GM19467 (cell line): ENCODE results near the gene NUDT3.
"Not testable (repeated sequence)": the region's sequence is repeated elsewhere in the genome, so short reads cannot be mapped to it uniquely, and the experiment has no call there.

Experiments used
- ATAC-seq: cut with Tn5 transposase; IDR thresholded peaks from one replicate; pipeline ENCODE4 v1.9.1; 2021; ENCODE audit warnings: mild to moderate bottlenecking, moderate library complexity; ENCODE audit not compliant: unreplicated experiment

NUDT3 gene

DNA sequence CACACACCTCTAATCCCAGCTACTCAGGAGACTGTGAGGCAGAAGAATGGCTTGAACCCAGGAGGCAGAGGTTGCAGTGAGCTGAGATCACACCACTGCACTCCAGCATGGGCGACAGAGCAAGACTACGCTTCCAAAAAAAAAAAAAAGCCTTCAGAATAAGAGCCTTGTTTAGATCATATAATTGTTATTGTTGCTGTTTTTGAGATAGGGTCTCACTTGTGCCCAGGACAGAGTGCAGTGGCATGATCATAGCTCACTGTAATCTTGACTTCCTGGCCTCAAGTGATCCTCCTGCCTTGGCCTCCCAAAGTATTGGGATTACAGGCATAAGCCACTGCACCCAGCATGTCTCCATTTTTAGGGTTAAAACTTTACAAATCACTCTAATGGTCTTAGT lies 68.2 kb downstream of the NUDT3 start:
- not testable (repeated sequence) for ATAC-seq

- ATAC-seq, result no peak
These were observed 69.2 kb downstream of the NUDT3 start for GRCh38 chr6:34323300-34323699.

DNA sequence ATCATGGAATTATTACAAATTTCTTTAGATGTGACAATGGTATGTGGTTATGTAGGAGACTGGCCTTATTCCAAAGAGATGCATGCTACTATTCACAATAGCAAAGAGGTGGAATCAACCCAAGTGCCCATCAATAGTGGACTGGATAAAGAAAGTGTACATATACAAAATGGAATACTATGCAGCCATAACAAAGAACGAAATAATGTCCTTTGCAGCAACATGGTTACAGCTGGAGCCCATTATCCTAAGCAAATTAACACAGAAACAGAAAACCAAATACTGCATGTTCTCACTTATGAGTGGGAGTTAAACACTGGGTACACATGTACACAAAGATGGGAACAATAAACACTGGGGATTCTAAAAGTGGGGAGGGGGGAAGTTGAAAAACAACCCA lies 69.7 kb downstream of the NUDT3 start:
- no peak for ATAC-seq

DNA sequence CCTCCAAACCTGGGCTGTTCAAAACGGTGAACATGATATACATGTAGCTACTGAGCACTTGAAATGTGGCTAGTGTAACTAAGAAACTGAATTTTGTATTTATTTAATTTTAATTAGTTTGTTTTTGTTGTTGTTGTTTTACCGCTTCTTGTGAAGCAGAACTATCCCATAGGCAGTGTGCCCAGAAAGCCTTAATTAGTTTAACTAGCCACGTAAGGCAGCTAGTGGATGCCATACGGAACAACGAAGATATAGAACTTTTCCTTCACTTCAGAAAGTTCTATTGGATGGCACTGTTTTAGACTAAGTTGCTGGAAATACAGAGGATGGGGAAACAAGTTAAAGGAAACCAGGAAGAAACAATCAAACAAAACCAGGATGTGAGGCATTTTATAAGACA lies 70.6 kb downstream of the NUDT3 start:
- ATAC-seq, result no peak

DNA sequence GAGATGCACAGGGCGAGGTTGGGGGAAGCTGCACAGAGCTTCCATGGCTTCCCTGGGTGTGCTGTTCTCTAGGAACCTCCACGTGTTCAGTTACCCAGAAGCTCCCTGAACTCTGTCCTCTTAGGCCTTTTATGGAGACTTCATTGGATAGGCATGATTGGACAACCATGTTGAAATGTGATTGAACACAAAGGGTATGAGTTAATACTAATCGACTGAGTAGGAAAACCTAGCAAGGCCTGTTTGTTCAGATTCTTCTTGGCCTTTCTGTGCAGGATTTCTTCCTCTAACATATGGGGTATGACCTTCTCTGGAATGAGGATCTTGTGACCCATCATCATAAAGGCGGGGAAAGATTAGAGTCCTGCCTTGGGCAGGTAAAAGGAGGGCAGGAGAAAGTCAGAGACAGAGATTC lies 73.0 kb downstream of the NUDT3 start:
- no peak for ATAC-seq

GRCh38 chr6:34318499-34319470 lies 73.7 kb downstream of the NUDT3 start:
- ATAC-seq, result no peak

DNA sequence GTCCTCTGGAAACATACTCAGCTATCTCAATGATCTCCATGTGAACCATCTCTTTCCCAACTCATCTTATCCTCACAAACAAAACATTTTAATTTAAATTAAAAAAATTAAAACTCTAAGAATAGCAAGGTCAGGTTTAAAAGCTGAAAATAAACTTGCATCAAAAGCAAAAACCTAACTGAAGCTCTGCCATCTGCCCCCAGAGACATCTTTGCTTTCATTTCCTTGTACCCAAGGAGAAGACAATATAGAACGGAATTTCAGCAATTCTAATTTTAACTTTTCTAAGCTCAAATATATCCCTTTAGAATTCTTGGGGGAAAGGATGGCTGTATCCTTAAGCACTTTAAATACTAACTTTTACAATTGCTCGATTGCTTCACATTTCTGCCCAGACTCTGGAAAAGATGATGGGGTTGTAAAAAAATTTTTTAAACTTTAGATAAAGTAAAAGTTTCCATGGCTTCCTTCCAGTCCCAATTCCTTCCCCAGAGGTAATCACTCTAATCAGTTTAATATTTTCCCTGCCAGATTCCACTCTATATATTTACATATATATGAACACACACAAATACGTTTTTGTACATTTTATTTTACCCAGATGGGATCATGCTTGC lies 74.5 kb downstream of the NUDT3 start:
- ATAC-seq, result no peak

GRCh38 chr6:34317172-34317477 lies 75.3 kb downstream of the NUDT3 start:
- no peak for ATAC-seq

- ATAC-seq, result no peak
These were observed 75.9 kb downstream of the NUDT3 start for GRCh38 chr6:34316431-34317171.

DNA sequence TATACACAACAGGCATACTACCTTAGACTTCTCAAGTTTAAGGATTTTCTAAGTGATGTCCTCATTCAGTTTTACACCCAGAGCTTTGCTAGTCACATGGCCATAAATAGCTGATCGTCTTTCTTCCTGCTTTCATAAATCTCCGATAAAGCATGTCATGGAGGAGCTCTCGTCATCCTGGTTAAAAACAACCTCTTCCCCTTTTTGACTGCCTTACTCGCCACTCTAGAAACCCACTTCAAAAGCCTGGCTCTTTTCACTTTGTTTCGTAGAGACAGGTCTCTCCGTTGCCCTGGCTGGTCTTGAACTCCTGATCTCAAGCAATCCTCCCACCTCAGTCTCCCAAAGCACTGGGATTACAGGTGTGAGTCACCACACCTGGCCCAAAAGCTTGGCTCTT lies 76.7 kb downstream of the NUDT3 start:
- ATAC-seq, result no peak

DNA sequence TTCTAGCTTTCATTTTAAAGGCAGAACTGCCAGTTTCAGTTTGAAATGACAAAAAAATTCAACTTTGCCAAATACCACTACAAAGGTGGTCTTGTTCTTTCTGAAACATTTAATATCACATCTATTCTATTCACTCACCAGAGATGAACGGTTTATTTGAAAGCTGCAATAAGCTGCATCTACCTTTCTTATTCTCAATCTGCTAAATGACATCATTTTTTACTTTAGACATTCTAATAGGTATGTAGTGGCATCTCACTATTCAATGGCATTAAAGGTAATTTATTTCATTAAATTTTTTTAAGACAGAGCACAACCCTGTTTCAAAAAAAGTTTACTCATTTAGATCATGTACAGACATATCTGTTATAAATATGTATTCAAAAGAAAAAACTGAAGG lies 77.2 kb downstream of the NUDT3 start:
- ATAC-seq, result no peak

DNA sequence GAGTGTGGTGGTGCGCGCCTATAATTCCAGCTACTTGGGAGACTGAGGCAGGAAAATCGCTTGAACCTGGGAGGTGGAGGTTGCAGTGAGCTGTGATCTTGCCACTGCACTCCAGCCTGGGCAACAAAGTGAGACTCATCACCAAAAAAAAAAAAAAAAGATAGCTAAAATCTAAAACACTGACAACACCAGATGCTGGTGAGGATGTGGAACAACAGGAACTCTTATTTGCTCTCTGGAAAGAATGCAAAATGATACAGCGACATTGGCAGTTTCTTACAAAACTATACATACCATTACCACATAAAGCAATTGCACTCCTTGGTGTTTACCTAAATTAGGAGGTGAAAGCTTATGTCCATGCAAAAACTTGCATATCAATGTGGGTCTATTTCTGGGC lies 80.2 kb downstream of the NUDT3 start:
- ATAC-seq, result no peak

DNA sequence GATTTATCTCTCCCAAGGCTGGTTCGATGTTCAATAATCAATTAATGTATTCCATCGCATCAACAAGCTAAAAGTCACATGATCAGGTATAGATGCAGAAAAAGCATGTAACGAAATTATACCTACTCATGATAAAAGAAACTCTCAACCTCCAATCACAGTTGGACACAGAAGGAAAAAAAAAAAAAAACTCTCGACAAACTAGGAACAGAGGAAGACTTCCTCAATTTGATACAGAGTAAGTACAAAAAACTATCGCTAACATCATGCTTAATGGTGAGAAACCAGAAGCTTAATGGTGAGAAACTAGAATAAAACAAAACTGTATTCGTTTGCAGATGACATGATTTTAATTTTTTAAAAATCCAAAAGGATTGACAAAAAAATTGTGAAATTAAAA lies 81.7 kb downstream of the NUDT3 start:
- no peak for ATAC-seq

DNA sequence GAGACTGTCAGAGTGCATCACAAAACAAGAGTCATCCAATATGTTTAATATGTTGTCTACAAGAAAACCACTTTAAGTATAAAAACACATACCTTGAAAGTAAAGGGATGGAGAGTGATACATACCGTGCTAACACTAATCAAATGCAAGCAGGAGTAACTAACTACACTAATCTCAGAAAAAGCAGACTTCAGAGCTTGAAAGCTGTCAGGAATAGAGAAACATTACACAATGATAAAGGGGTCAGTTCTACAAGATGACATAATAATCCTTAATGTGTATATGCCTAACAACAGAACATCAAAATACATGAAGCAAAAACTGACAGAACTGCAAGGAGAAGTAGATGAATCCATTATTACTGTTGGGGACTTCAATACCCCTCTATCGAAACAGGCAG lies 84.0 kb downstream of the NUDT3 start:
- no peak for ATAC-seq

GRCh38 chr6:34305982-34306708 lies 86.3 kb downstream of the NUDT3 start:
- ATAC-seq, result no peak

DNA sequence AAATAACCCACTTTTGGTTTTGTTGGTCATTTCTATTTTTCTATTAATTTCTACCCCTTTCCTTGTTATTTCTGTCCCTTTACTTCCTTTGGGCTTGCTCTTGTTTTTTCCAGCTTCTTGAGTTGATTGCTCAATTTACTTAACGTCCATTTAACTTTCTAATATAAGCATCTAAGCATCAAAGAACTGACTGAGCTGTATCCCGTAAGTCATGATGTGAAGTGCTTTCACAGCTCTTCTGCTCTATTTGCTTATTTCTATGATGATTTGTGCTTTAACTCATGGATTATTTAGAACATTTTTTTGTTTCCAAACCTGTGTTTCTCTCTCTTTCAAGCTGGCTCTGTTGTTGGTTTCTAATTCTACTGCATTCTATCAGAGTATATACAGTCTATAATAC lies 87.0 kb downstream of the NUDT3 start:
- no peak for ATAC-seq

DNA sequence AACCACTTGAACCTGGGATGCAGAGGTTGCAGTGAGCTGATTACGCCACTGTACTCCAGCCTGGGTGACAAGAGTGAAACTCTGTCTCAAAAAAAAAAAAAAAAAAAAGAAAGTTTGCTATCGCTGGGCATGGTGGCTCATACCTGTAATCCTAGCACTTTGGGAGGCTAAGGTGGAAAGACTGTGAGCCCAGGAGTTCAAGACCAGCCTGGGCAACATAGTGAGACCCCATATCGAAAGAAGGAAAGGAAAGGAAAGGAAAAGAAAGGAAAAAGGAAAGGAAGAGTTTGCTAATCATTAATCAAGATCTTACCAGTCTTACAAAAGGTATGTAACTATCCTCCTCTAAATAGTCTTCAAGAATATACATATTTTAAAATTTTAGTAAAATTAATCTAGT lies 88.3 kb downstream of the NUDT3 start:
- ATAC-seq, result no peak

DNA sequence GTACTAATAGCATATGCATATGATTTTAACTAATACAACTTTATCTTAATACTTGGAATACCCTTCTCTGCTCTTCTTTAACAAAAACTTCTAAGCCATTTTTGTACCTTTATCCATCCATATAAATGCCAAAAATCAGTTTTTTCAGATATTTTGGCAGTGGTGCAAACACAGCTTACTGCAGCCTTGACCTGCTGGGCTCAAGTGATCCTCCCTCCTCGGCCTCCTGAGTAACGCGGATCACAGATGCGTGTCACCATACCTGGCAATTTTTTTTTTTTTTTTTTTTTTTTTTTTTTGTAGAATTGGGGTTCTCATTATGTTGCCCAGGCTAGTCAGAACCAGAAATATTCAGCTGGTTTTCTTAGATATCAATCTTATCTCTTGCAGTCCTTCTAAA lies 89.5 kb downstream of the NUDT3 start:
- ATAC-seq, result no peak

- ATAC-seq, result no peak
These were observed 91.1 kb downstream of the NUDT3 start for GRCh38 chr6:34301408-34301807.

GRCh38 chr6:34300332-34300751 lies 92.1 kb downstream of the NUDT3 start:
- no peak for ATAC-seq

DNA sequence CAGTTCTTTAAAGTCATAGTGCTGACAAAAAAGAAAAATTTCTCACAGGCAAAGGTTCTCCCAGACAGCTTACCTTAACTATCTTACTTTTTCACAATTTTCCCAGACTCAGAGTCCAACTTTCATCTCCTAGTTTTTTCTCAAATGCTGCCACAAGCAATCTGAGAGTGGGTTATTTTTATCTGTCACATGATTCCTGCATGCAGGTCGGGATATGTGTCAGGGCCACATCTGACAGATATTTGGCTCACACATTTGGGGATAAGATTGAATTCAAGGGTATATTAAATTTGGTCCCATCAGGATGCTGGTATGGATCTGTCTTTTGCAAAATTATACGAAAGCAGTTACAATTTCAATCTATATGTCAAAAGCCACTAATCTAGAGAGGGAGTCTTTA lies 93.5 kb downstream of the NUDT3 start:
- no peak for ATAC-seq
